ENCODE data around the gene MR1.
A peak's percentile ranks its signal among the peaks of the same experiment; 100 is the strongest.

- TF ChIP-seq POLR2A (IDR thresholded peaks at IDR 0.05; ENCODE audit: low read depth, low read length) (peak; percentile 60), POLR2AphosphoS5 (IDR thresholded peaks at IDR 0.05; ENCODE audit: low read depth, low read length) (no peak)
These were observed 11.9 kb upstream of the MR1 start for GRCh38 chr1:181021811-181022434.

Measured in GM12892 (cell line).